HepG2 (cell line): Measurements from ENCODE around the gene MAGI1. TPM values are rescaled to one million over a fixed set of nuclear protein-coding genes. Genes with fewer than 3 reads are reported as not detected.

Source experiments
- ATAC-seq: fragments of 200-7000 bp; cut with Tn5 transposase; 3 replicates; pipeline ENCODE4 v1.9.1; 2020; ENCODE audit warnings: mild to moderate bottlenecking, moderate library complexity
- BruUV-seq: library from RNA; stranded (reverse); fragments of 400-500 nt; replicated peaks from 2 replicates; lab custom pipeline; 2021; lab: Mats Ljungman, UMichigan
- CTCF ChIA-PET: fragments of 300-600 bp; formaldehyde crosslinking; extraction: SDS; loops from one replicate; lab custom pipeline; 2021; ENCODE audit warnings: low total read pairs, inconsistent platforms, low intra/inter-chr PET ratio; lab: Yijun Ruan, JAX
- POLR2A ChIA-PET: fragments of 350-600 bp; sonication (Branson Sonifier 250); formaldehyde crosslinking; loops from one replicate; lab custom pipeline; 2020; ENCODE audit warnings: antibody characterized with exemption, inconsistent platforms; lab: Yijun Ruan, JAX
- DNase-seq: peaks from one replicate; pipeline ENCODE4 v3.0.0-alpha.2; 2015; ENCODE audit warnings: low spot score
- FAIRE-seq: peaks from 3 replicates; lab custom pipeline; 2011; peaks lifted over from hg19 to GRCh38; lab: Jason Lieb, UNC
- H2AFZ ChIP-seq: one replicate; pipeline ENCODE4 v1.6.1; 2011; ENCODE audit warnings: low read length, inconsistent platforms
- H3K27ac ChIP-seq: fragments of 300-600 bp; 3 replicates; pipeline ENCODE4 v1.8.0; 2011; ENCODE audit warnings: mixed run types, mild to moderate bottlenecking, mixed read lengths, low read length, inconsistent platforms; ENCODE audit not compliant: insufficient read depth; ENCODE audit errors: extremely low read length
- H3K27me3 ChIP-seq, 2 experiments: fragments of 200-600 bp in 1 of 2; 2 replicates in 1 of 2; 3 replicates in 1 of 2; pipeline versions ENCODE4 v1.6.0 to v1.8.0; 2011; ENCODE audit warnings: low read length in 2 of 2, mild to moderate bottlenecking in 2 of 2, moderate library complexity in 2 of 2, inconsistent platforms in 1 of 2; ENCODE audit not compliant: insufficient read depth in 2 of 2, control insufficient read depth in 1 of 2
- H3K36me3 ChIP-seq, 2 experiments: fragments of 200-600 bp in 1 of 2; replicated peaks in 1 of 2; 2 replicates in 1 of 2; 3 replicates in 1 of 2; pipeline versions ENCODE4 v1.5.1 to v1.8.0; 2011; ENCODE audit warnings: low read length in 2 of 2, inconsistent platforms in 1 of 2; ENCODE audit not compliant: insufficient read depth in 2 of 2, control insufficient read depth in 1 of 2
- H3K4me1 ChIP-seq: 2 replicates; pipeline ENCODE4 v1.5.1; 2012; ENCODE audit warnings: low read length, inconsistent platforms; ENCODE audit not compliant: insufficient read depth
- H3K4me2 ChIP-seq: 2 replicates; pipeline ENCODE4 v1.6.0; 2011; ENCODE audit warnings: low read depth, low read length, inconsistent platforms
- H3K4me3 ChIP-seq, 3 experiments: fragments of 200-600 bp in 1 of 3; sonication (generic), shearing (Covaris generic) in 1 of 3; replicated peaks in 1 of 3; 2 replicates each; pipeline ENCODE4 v1.5.1; 2011 to 2016; ENCODE audit warnings: low read length in 3 of 3, inconsistent platforms in 2 of 3, low read depth in 2 of 3, mild to moderate bottlenecking in 2 of 3, control low read depth in 1 of 3, mixed read lengths in 1 of 3; ENCODE audit not compliant: insufficient read depth in 1 of 3
- H3K79me2 ChIP-seq: one replicate; pipeline ENCODE4 v1.6.1; 2011; ENCODE audit warnings: low read length, inconsistent platforms; ENCODE audit not compliant: insufficient read depth
- H3K9ac ChIP-seq: 2 replicates; pipeline ENCODE4 v1.6.0; 2011; ENCODE audit warnings: mild to moderate bottlenecking, low read depth, low read length, inconsistent platforms; ENCODE audit not compliant: insufficient read depth
- H3K9me3 ChIP-seq: 2 replicates; pipeline ENCODE4 v1.5.1; 2012; ENCODE audit warnings: mild to moderate bottlenecking, low read length
- H4K20me1 ChIP-seq: 2 replicates; pipeline ENCODE4 v1.6.0; 2011; ENCODE audit warnings: inconsistent platforms, mild to moderate bottlenecking, low read length, moderate library complexity; ENCODE audit not compliant: insufficient read depth
- ADNP ChIP-seq: sonication (generic); formaldehyde crosslinking; IDR thresholded peaks from 2 replicates; pipeline ENCODE4 v1.4.0; 2020; ENCODE audit warnings: missing genetic modification reagents
- BCL6 ChIP-seq: IDR thresholded peaks from 2 replicates; pipeline ENCODE4 v1.6.1; 2016; ENCODE audit warnings: missing genetic modification reagents, missing compliant biosample characterization
- CEBPG ChIP-seq: IDR thresholded peaks from 2 replicates; pipeline ENCODE4 v1.6.1; 2016
- CREM ChIP-seq, 2 experiments: sonication (generic) in 1 of 2; formaldehyde crosslinking in 1 of 2; IDR thresholded peaks; 2 replicates each; pipeline versions ENCODE4 v1.4.0 to v1.6.1; 2016 to 2020; ENCODE audit warnings: antibody characterized with exemption in 1 of 2, mild to moderate bottlenecking in 1 of 2, missing genetic modification reagents in 1 of 2
- DMAP1 ChIP-seq: IDR thresholded peaks from 2 replicates; pipeline ENCODE4 v1.6.1; 2016
- FOXO1 ChIP-seq: sonication (generic); formaldehyde crosslinking; IDR thresholded peaks from 2 replicates; pipeline ENCODE4 v1.4.0; 2020; ENCODE audit warnings: missing genetic modification reagents
- ISL2 ChIP-seq: sonication (generic); formaldehyde crosslinking; IDR thresholded peaks from 2 replicates; pipeline ENCODE4 v1.5.0; 2020; ENCODE audit warnings: missing genetic modification reagents
- NR2C2 ChIP-seq: sonication (generic); formaldehyde crosslinking; IDR thresholded peaks from 2 replicates; pipeline ENCODE4 v1.4.0; 2020; ENCODE audit warnings: missing genetic modification reagents, mild to moderate bottlenecking, moderate library complexity, borderline replicate concordance
- SMYD3 ChIP-seq: sonication (generic); formaldehyde crosslinking; IDR thresholded peaks from 2 replicates; pipeline ENCODE4 v1.8.1; 2023; ENCODE audit warnings: mild to moderate bottlenecking, missing genetic modification reagents
- SP1 ChIP-seq, 2 experiments: fragments of 450-650 bp in 1 of 2; sonication (generic) in 1 of 2; formaldehyde crosslinking in 1 of 2; IDR thresholded peaks; 2 replicates each; pipeline versions ENCODE4 v1.4.0 to v1.6.1; 2016 to 2020; ENCODE audit warnings: missing genetic modification reagents in 1 of 2
- ZNF484 ChIP-seq: sonication (generic); formaldehyde crosslinking; IDR thresholded peaks from 2 replicates; pipeline ENCODE4 v1.5.1; 2020; ENCODE audit warnings: mild to moderate bottlenecking, low read depth, missing genetic modification reagents, borderline replicate concordance
- ZNF83 ChIP-seq: sonication (generic); formaldehyde crosslinking; IDR thresholded peaks from 2 replicates; pipeline ENCODE4 v1.4.0; 2020; ENCODE audit warnings: missing genetic modification reagents, mild to moderate bottlenecking, borderline replicate concordance
- WGBS: methylation state at CpG from one replicate; pipeline ENCODE4 v1.1.6; 2017; ENCODE audit warnings: low lambda C conversion rate; 5-methylcytosine and 5-hydroxymethylcytosine counted together
- in situ Hi-C: cut with HindIII; loops from 2 replicates; pipeline ENCODE4 v1.10.0; 2017; ENCODE audit warnings: low pct_unique_long_range_greater_than_20kb; ENCODE audit not compliant: extremely low pct_ligation_motif_present
- intact Hi-C: fragments of 100-400 bp; cut with micrococcal nuclease; formaldehyde crosslinking; loops from one replicate; pipeline ENCODE4 v1.10.0; 2022; ENCODE audit not compliant: unreplicated experiment
- polyA plus RNA-seq, 8 experiments: library from polyadenylated mRNA; depleted of rRNA in 3 of 8; stranded (reverse) in 7 of 8; unstranded in 1 of 8; fragments of >200 nt; fragmentation: Illumina TruSeq in 4 of 8; extraction: Trizol in 4 of 8; gene quantifications; 2 replicates each; pipeline versions ENCODE4 v1.2.1 to v1.2.3, GENCODE V29; 2011 to 2016; ENCODE audit warnings: low read depth in 4 of 8, missing spikeins in 1 of 8, mixed read lengths in 1 of 8; ENCODE audit not compliant: insufficient read depth in 1 of 8
- total RNA-seq, 5 experiments: library from RNA; depleted of rRNA; stranded (reverse); fragments of >200 nt; fragmentation: Illumina TruSeq; extraction: Trizol; gene quantifications; 2 replicates each; pipeline ENCODE4 v1.2.3, GENCODE V29; 2016; ENCODE audit warnings: low read depth in 1 of 5
- TF ChIP-seq, protein P1 (sequence below): IDR thresholded peaks from 2 replicates; pipeline ENCODE4 v1.6.1; 2016; ENCODE audit warnings: low read depth
- TF ChIP-seq, protein P2 (sequence below): IDR thresholded peaks from 2 replicates; pipeline ENCODE4 v1.6.1; 2016; ENCODE audit warnings: missing compliant biosample characterization, missing genetic modification reagents, borderline replicate concordance
- TF ChIP-seq, protein P3 (sequence below): sonication (generic); formaldehyde crosslinking; IDR thresholded peaks from 2 replicates; pipeline ENCODE4 v1.8.1; 2023; ENCODE audit warnings: mild to moderate bottlenecking, missing genetic modification reagents
- TF ChIP-seq, protein P4 (sequence below): sonication (generic); formaldehyde crosslinking; conservative IDR thresholded peaks from 2 replicates; pipeline ENCODE4 v1.4.0; 2020; ENCODE audit warnings: missing genetic modification reagents

MAGI1 gene
- total and polyA plus RNA-seq, 2 of the 13 experiments (the other 11 are each of a cell fraction or from before 2014, with no cell fraction given): 22.2 to 26.0 TPM

DNA sequence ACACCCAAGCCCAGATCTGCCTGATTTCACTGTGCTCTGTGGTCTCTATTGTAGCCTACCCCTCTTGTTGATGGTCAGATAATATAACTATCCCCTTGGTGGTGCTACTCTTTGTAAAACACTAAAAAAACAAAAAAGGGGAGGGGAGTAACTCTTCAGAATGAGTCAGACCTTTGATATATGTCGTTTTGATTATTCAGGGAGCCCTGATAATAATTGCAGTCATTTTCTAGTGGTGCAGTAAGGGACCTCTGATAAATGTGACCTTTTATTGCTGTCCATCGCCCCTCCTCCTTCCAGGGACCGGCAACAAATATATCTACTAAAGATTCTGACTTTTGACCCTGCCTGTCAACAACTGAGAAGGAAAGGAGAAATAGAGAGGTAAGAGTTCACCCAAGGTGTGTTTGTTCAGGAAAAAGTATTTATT lies 45.1 kb upstream of the MAGI1 start:
- in situ Hi-C loops (no loop called here), intact Hi-C loops (no loop called here)
- Histone ChIP-seq H3K4me3 (no peak overlapping the region; a peak in 1 of 6 replicates), H3K9me3 (no peaks in the 10 kb centered on the region), H4K20me1 (no peaks in the 10 kb centered on the region), H3K27ac (no peak overlapping the region), H2AFZ (no peak overlapping the region), H3K4me1 (peaks cover 23% of the 10 kb centered on the region), H3K79me2 (no peaks in the 10 kb centered on the region), H3K9ac (no peak overlapping the region), H3K36me3 (no peaks in the 10 kb centered on the region), H3K27me3 (0 out of 5 replicates have a peak, but pooled peaks cover 0 to 3% of the 10 kb centered on the region in 2 experiments), H3K4me2 (peak overlapping the region; percentile 52)
- ATAC-seq (peak; percentile 83), FAIRE-seq (no peak), DNase-seq (peak; percentile 71)
- no TSS peak for BruUV-seq
- ChIA-PET CTCF (no interaction called here), POLR2A (no interaction called here)
- 2% methylated on average over 3 of the region's 3 CpGs for WGBS
- TF ChIP-seq BCL6 (CRISPR knock-in tag): peak; percentile 26; the same call in 1 of the 2 replicates
- 0 out of 2 replicates have a peak, but pooled peaks have one; percentile 34 for TF ChIP-seq ISL2 (CRISPR knock-in tag)
- TF ChIP-seq SP1 (IDR thresholded peaks at IDR 0.05): no peak
- no peak for TF ChIP-seq SP1 (CRISPR knock-in tag; IDR thresholded peaks at IDR 0.05)
- TF ChIP-seq, protein P1, sequence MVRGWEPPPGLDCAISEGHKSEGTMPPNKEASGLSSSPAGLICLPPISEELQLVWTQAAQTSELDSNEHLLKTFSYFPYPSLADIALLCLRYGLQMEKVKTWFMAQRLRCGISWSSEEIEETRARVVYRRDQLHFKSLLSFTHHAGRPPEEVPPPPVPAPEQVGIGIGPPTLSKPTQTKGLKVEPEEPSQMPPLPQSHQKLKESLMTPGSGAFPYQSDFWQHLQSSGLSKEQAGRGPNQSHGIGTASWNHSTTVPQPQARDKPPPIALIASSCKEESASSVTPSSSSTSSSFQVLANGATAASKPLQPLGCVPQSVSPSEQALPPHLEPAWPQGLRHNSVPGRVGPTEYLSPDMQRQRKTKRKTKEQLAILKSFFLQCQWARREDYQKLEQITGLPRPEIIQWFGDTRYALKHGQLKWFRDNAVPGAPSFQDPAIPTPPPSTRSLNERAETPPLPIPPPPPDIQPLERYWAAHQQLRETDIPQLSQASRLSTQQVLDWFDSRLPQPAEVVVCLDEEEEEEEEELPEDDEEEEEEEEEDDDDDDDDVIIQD (CRISPR knock-in tag): peak; percentile 36; the same call in 1 of the 2 replicates
- TF ChIP-seq, protein P2, sequence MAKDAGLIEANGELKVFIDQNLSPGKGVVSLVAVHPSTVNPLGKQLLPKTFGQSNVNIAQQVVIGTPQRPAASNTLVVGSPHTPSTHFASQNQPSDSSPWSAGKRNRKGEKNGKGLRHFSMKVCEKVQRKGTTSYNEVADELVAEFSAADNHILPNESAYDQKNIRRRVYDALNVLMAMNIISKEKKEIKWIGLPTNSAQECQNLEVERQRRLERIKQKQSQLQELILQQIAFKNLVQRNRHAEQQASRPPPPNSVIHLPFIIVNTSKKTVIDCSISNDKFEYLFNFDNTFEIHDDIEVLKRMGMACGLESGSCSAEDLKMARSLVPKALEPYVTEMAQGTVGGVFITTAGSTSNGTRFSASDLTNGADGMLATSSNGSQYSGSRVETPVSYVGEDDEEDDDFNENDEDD (CRISPR knock-in tag): no peak
- no peak for TF ChIP-seq SMYD3 (CRISPR knock-in tag)
- no peak for TF ChIP-seq DMAP1
- no peak for TF ChIP-seq ADNP (CRISPR knock-in tag)
- TF ChIP-seq, protein P3, sequence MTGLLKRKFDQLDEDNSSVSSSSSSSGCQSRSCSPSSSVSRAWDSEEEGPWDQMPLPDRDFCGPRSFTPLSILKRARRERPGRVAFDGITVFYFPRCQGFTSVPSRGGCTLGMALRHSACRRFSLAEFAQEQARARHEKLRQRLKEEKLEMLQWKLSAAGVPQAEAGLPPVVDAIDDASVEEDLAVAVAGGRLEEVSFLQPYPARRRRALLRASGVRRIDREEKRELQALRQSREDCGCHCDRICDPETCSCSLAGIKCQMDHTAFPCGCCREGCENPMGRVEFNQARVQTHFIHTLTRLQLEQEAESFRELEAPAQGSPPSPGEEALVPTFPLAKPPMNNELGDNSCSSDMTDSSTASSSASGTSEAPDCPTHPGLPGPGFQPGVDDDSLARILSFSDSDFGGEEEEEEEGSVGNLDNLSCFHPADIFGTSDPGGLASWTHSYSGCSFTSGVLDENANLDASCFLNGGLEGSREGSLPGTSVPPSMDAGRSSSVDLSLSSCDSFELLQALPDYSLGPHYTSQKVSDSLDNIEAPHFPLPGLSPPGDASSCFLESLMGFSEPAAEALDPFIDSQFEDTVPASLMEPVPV (CRISPR knock-in tag): no peak
- peak; percentile 29; the same call in 1 of the 2 replicates for TF ChIP-seq FOXO1 (CRISPR knock-in tag)
- TF ChIP-seq NR2C2 (CRISPR knock-in tag): peak; percentile 60
- no peak for TF ChIP-seq ZNF83
- TF ChIP-seq ZNF484 (CRISPR knock-in tag): no peak
- TF ChIP-seq, protein P4, sequence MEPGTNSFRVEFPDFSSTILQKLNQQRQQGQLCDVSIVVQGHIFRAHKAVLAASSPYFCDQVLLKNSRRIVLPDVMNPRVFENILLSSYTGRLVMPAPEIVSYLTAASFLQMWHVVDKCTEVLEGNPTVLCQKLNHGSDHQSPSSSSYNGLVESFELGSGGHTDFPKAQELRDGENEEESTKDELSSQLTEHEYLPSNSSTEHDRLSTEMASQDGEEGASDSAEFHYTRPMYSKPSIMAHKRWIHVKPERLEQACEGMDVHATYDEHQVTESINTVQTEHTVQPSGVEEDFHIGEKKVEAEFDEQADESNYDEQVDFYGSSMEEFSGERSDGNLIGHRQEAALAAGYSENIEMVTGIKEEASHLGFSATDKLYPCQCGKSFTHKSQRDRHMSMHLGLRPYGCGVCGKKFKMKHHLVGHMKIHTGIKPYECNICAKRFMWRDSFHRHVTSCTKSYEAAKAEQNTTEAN (CRISPR knock-in tag): peak; percentile 46; the same call in 1 of the 2 replicates
- TF ChIP-seq CEBPG (CRISPR knock-in tag): 0 out of 2 replicates have a peak, but pooled peaks have one; percentile 32
- peak; percentile 20; the same call in 1 of the 2 replicates for TF ChIP-seq CREM (IDR thresholded peaks at IDR 0.05)
- no peak for TF ChIP-seq CREM (CRISPR knock-in tag; IDR thresholded peaks at IDR 0.05)
